AG09319 (cell line): ENCODE measurements around the gene ZNF611.
"Not testable (repeated sequence)": the region's sequence is repeated elsewhere in the genome, so short reads cannot be mapped to it uniquely, and the experiment has no call there.

Experiments used
- DNase-seq: peaks from one replicate; pipeline ENCODE4 v3.0.0-alpha.2; 2010; ENCODE audit warnings: low read depth; ENCODE audit errors: extremely low read depth
- TF ChIP-seq, protein P1 (sequence below): IDR thresholded peaks from 2 replicates; pipeline ENCODE4 v1.5.1; 2011; ENCODE audit warnings: low read depth, mild to moderate bottlenecking, inconsistent platforms, low read length, moderate library complexity

Gene ZNF611

DNA sequence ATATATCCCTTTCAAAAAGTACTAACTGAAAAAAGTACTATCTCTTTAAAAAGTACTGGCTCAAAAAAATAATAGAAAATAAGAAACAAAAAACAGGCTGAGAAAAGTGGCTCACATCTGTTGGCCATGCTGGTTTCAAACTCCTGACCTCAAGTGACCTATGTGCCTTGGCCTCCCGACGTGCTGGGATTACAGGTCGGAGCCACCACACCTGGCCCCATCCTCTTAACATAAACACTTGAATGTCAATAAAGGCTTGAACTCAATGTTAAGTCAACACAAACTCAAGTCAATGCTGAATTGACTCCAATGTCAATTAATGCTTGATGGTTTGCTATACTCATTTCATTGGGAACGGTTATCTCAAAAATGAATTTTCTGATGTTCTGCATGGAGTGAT lies 30.9 kb downstream of the ZNF611 start:
- no peak for DNase-seq
- TF ChIP-seq, protein P1, sequence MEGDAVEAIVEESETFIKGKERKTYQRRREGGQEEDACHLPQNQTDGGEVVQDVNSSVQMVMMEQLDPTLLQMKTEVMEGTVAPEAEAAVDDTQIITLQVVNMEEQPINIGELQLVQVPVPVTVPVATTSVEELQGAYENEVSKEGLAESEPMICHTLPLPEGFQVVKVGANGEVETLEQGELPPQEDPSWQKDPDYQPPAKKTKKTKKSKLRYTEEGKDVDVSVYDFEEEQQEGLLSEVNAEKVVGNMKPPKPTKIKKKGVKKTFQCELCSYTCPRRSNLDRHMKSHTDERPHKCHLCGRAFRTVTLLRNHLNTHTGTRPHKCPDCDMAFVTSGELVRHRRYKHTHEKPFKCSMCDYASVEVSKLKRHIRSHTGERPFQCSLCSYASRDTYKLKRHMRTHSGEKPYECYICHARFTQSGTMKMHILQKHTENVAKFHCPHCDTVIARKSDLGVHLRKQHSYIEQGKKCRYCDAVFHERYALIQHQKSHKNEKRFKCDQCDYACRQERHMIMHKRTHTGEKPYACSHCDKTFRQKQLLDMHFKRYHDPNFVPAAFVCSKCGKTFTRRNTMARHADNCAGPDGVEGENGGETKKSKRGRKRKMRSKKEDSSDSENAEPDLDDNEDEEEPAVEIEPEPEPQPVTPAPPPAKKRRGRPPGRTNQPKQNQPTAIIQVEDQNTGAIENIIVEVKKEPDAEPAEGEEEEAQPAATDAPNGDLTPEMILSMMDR, result no peak

DNA sequence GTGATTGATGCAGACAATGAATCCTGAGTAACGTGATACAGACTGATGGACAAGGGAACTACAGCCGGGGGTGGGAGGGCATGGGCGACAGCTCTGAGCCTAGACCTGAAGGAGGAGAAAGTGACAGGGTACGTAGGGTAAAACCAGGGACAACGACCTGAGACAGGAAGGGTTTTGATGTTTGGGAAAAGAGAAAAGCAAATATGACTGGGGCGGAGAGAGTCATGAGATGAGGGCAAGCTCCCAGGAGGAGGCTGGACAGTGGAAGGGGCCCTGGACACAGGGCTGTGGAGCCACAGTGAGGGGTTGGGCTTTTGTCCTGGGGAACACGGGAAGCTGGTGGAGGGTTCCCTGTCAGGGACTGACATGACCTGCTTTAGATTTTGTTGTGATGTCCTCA lies 34.2 kb downstream of the ZNF611 start:
- DNase-seq, result no peak
- TF ChIP-seq, protein P1, result no peak

DNA sequence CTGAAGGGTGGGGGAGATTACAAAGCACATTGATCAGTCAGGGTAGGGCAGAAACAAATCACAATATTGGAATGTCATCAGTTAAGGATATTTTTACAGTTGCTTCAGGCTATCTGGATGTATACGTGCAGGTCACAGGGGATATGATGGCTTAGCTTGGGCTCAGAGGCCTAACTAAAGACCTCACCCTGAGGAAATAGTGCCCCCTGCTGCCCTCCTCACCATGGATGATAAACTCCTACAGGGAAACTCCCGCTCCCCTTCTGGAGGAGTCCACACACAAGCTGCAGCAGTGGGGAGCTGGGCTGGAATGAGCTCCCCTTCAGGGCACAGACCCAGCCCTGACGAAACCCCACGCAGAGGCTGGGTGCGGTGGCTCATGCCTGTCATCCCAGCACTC lies 35.3 kb downstream of the ZNF611 start:
- not testable (repeated sequence) for DNase-seq

DNA sequence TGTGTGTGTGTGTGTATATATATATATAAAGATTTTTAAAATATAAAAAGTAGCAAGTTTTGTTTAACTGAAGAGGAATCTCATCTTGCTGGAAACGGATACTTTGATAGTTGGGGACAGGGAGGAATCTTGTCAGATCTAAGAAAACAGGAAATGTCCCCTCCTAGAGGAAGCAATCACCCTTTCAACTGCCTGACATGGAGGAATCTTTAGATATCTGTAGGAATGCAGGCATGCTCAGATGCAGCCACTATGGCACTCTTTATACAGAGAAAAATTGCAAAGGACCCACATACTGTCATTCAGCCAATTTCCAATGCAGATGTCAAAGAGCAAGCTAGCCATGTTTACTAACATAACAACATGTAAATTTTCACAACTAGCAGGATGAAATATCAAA lies 38.8 kb downstream of the ZNF611 start:
- DNase-seq, result no peak
- TF ChIP-seq, protein P1, result no peak

DNA sequence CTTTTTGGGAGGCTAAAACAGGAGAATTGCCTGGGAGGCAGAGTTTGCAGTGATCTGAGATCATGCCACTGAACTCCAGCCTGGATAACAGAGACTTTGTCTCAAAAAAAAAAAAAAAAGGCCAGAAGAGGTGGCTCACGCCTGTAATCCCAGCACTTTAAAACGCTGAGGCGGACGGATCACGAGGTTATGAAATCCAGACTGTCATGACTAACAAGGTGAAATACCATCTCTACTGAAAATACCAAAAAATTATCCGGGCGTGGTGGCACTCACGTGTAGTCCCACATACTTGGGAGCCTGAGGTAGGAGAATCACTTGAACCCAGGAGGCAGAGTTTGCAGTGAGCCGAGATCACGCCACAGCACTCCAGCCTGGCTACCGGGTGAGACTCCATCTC lies 39.9 kb downstream of the ZNF611 start:
- DNase-seq, result no peak

DNA sequence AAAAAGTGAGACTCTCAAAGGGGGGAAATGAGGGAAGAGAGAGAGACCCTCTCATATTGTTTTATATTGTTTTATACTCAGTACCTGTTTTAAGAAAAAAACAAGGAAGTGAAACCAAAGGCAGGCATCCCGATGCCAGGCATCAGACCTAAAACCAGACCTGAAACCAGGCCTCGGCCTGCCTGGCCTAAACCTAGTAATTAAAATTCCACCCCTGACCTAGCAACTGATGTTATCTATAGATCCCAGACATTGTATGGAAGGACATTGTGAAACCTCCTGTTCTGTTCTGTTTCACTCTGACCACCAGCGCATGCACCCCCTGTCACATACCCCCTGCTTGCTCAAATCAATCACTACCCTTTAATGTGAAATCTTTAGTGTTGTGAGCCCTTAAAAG lies 40.6 kb downstream of the ZNF611 start:
- DNase-seq, result not testable (repeated sequence)

More for the DNA sequence above, 39.9 kb downstream of the ZNF611 start:
- TF ChIP-seq, protein P1, result no peak

DNA sequence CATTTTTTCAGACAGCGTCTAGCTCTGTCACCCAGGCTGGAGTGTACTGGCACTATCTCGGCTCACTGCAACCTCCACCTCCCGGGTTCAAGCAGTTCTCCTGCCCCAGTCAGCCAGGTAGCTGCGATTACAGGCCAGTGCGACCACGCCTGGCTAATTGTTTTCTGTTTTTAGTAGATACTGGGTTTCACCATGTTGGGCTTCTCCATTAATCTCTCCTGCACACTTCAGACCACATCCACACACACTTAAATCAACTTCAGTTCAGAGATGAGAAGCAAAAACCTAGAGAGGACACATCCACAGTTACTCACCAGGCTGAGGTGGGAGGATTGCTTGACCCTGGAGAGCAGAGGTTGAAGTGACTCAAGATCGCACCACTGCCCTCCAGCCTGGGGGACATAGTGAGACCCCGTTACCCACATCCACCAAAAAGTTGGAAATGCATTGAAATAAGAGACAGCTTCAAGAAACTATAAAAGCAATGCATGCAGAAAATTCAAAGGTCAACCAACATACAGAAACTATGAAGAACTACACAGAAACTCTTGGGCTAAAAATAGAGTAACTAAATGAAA lies 42.3 kb downstream of the ZNF611 start:
- TF ChIP-seq, protein P1, result no peak
- DNase-seq, result no peak

DNA sequence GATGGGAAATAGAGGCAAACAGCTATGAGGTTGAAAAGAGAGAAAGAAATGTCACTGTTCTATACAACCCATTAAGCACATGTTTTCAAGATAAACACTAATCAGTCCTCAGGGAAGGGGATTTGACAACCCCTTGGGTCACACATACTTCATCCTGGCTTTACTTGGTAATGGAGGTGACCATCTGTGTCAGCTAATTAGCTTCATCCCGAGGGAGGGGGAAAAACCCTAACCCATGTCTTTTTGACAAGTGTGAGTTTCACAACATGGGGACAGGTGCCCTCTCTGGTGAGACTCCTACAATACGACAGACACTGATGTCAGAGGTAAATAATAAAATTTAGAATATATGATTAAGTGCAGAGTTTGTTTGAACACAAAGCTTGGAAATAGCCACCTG lies 43.1 kb downstream of the ZNF611 start:
- TF ChIP-seq, protein P1, result no peak
- DNase-seq, result no peak

DNA sequence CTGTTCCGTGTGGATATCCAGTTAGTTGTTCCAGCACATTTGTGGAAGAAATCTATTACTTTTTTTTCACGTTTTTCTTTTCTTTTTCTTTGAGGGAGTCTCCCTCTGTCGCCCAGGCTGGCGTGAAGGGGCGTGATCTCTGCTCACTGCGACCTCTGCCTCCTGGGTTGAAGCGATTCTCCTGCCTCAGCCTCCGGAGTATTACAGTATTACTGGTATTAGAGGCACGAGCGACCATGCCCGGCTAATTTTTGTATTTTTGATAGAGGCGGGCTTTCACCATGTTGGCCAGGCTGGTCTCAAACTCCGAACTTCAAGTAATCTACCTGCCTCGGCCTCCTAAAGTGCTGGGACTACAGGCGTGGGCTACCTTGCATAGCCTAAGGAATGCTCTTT lies 43.6 kb downstream of the ZNF611 start:
- TF ChIP-seq, protein P1, result no peak
- DNase-seq, result no peak
